NCI-H1092 treated with DMSO at 0.1 percent for 48 hours (cell line): ENCODE measurements around the gene SLC15A1.

Experiments
- DNase-seq: peaks from one replicate; lab custom pipeline; 2025; lab: John Stamatoyannopoulos, UW

SLC15A1 gene

GRCh38 chr13:98751367-98751782 is 1.1 kb downstream of the SLC15A1 start:
- no peak for DNase-seq

DNA sequence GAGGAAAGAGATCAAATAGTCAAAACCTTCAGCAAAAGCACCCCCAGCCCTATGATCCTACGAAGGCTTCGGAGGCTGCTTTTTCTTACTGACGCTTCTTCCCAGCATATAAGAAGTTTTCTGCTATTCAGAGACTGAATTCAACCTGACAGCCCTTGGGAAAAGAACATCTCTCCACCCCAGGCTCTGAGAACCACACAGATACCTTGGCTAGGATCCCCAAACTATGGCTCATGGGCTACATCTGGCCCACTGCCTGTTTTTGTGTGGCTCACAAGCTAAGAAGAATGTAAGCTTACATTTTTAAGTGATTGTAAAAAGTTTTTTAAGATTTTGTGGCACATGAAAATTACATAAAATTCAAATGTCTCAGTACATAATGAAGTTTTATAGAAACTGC is 3.0 kb downstream of the SLC15A1 start:
- no peak for DNase-seq

DNA sequence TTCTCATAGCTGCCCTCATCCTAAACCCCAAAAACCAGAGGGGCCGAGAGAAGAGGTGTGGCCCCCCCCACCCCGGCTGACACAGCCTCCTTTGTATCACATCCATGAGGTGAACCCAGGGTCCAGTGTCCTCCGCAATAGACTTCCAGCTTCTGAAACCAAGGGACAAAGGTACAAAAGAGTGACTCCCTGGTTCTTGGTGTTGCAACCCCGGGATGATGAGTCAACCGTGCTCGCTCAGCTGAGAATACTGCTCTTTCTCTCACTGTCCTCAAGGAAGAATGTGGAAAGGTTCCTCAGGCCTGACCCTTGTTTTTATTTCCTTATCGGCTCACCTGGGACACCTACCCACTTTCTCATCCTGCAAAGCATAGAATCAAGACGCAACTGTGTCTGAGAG is 5.5 kb downstream of the SLC15A1 start:
- DNase-seq: no peak

- DNase-seq: no peak
Observed at GRCh38 chr13:98743377-98743776, 9.1 kb downstream of the SLC15A1 start.

DNA sequence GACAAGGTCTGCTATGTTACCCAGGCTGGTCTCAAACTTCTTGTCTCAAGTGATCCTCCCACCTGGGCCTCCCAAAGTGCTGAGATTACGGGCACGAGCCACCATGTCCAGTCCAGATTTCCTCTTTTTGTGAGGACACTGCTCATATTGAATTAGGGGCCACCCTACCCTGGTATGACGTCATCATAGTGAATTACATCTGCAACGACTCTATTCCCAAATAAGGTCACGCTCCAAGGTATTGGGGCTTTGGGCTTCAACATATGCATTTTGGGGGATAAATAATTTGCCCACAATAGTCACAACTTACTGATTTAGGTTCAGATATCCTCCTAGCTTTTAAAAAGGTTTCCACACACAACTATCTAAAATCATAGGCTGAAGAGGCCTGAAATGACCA is 9.5 kb downstream of the SLC15A1 start:
- DNase-seq: no peak

DNA sequence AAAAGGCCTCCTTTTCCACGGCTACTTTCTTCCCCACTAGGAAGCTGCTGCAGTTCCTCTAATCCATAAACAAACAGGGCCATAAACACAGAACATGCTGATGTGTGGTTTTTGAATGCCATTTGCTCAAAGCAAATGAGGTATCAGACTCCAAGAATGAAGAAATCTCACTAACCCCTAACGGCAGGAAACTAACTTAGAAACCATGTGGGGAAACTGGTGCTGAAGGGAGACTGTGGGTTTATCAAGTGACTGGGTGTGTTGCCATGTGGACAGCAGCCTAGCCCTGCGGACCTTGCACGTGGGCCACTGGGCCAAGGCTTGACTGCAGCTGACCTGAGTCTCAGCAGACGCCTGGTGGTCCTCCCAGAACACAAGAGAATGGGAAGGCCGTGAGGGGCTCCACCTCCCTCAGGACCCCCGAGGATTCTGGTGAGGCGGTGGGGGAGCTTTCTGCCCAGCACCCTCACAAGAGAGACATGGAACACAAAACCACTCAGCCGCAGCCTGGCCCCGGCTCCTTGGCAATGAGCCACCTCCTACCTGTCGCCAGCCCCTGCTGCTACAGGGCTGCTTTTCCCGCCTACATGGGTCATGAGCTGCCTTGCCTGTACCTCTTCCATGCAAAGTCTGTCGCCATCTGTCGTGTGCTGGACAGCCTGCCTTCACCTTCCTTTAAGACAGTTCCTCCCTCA is 10.6 kb downstream of the SLC15A1 start:
- DNase-seq: peak; percentile 10

GRCh38 chr13:98740131-98740530 is 12.3 kb downstream of the SLC15A1 start:
- DNase-seq: no peak

- no peak for DNase-seq
Observed at GRCh38 chr13:98738993-98739392, 13.5 kb downstream of the SLC15A1 start.

DNA sequence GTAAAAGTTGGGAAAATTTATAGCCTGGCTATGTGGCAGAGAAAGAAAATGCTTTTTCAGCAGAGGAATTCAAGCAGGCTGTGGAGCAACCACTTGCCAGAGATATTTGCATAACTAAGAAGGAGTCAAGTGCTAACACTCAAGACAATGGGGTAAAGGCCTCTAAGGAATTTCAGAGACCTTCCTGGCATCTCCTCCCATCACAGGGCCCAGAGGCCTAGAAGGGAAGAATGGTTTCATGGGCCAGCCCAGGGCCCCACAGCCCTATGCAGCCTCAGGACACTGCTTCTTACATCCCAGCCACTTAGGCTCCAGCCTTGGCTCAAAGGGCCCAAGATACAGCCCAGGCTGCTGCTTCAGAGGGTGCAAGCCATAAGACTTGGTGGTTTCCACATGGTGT is 14.3 kb downstream of the SLC15A1 start:
- DNase-seq: no peak

GRCh38 chr13:98731925-98732324 is 20.5 kb downstream of the SLC15A1 start:
- DNase-seq: no peak

DNA sequence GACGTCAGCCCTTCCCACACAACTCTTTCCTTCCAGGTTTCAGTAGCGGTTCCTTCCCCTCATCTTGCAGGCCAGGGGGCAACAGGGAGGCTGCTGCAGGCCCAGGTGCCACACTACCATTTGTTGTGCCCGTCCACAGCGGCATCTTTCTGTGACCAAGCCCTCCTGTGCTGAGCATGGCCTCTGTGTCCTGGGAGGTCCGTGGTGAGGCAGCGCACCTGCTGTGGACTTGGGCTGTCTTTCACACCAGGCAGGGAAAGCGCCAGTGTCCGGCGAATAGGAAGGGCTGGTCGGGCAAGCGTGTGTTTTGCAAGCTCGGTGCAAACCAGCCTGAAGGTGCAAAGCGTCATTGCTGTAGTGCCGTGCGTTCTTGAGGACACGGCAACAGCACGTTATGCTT is 21.4 kb downstream of the SLC15A1 start:
- no peak for DNase-seq

GRCh38 chr13:98730441-98730840 is 22.0 kb downstream of the SLC15A1 start:
- no peak for DNase-seq

DNA sequence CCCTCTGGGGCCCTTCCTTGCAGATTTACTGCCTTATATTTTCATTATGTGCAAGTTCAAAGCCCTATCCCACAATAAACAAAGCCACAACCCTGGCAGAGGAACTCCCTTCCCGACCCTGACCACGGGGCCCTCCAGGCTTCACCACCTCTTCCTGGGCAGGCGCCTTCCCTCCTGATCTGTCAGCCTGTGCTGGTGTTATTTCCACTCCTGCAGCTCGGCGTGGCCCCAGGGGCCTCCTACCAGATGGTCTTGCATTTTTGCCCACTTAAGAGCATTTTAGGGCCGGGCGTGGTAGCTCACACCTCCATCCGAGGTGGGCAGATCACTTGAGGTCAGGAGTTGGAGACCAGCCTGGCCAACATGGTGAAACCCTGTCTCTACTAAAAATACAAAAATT is 22.8 kb downstream of the SLC15A1 start:
- DNase-seq: no peak

- no peak for DNase-seq
Observed at GRCh38 chr13:98722958-98723357, 29.5 kb downstream of the SLC15A1 start.

- DNase-seq: no peak
Observed at GRCh38 chr13:98721825-98722510, 30.5 kb downstream of the SLC15A1 start.

GRCh38 chr13:98719527-98720250 is 32.8 kb downstream of the SLC15A1 start:
- no peak for DNase-seq

- DNase-seq: no peak
Observed at GRCh38 chr13:98717891-98718290, 34.6 kb downstream of the SLC15A1 start.

DNA sequence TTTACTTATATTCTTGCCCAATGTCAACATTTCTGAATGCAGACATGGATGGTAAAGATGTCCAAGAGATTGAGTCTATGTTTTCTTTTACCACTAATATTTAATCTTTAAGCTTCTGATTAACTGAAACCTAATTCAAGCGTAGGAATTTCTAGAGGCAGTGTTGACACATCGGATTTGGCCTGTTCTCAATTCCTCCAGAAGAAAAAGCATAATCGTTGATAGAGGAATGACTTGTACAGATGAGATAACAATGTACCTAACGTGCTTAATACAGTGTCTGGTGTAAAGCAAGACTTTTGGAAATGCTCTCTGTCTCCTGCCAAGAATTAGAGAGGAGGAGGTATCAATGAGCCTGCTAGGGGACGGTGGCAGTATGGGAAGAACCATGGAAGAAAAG is 35.2 kb downstream of the SLC15A1 start:
- DNase-seq: no peak

DNA sequence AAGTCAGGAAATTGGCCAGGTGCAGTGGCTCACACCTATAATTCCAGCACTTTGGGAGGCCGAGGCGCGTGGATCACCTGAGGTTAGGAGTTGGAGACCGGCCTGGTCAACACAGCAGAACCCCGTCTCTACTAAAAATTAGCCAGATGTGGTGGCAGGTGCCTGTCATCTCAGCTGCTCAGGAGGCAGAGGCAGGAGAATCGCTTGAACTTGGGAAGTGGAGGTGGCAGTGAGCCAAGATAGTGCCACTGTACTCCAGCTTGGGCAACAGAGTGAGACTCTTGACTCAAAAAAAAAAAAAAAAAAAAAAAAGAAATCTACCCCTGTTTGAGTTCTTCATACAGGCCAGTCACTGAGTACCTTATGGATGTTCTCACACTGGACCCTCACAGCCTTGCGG is 42.0 kb downstream of the SLC15A1 start:
- DNase-seq: no peak

- no peak for DNase-seq
Observed at GRCh38 chr13:98707281-98707999, 45.0 kb downstream of the SLC15A1 start.

- no peak for DNase-seq
Observed at GRCh38 chr13:98706446-98707110, 45.9 kb downstream of the SLC15A1 start.

DNA sequence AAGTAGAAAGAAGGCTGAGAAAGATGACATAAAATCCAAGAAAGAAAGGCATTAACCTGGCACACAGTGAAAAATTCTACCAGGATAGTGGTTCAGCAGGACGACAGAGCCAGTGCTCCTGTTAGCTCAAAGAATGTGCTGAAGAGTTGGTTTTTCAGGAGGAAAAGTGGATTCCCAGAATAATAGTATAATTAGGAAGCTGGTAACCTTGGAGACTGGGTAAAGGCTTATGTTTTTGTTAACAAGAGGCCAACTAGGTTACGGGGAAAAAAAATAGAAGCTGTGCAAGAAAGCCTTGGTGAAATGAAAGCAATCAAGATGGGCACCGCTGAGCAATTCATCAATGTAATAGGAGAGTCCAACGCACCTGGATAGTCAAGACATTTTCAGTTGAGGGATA is 54.7 kb downstream of the SLC15A1 start:
- DNase-seq: no peak
